Measurements from ENCODE around the gene SERPINB11.
A peak's percentile ranks its signal among the peaks of the same experiment; 100 is the strongest.
"Not testable (repeated sequence)": the region's sequence is repeated elsewhere in the genome, so short reads cannot be mapped to it uniquely, and the experiment has no call there.

The SERPINB11 gene

DNA sequence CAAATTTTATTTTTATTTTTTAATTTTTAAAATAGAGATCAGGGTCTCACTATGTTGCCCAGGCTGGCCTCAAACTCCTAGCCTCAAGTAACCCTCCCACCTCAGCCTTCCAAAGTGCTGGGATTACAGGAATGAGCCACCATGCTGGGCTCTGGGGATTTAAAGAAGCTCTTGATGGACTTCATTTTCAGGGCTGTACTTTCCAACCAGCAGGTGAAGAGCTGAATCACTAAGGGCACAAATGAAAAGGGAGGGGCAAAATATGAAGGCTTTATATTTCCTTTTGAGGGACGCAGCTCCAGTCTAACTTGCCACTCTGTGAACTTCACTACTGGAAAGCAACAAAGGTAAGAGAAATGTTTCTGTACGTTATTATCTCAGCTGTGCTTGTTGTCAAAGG, at the start of gene SERPINB11:
Gene SERPINB11, plus strand, starts transcription at position 301 of the 400 bp plus-strand sequence. CDS start 7,234 bp downstream, outside the sequence.
- no peak for DNase-seq

DNA sequence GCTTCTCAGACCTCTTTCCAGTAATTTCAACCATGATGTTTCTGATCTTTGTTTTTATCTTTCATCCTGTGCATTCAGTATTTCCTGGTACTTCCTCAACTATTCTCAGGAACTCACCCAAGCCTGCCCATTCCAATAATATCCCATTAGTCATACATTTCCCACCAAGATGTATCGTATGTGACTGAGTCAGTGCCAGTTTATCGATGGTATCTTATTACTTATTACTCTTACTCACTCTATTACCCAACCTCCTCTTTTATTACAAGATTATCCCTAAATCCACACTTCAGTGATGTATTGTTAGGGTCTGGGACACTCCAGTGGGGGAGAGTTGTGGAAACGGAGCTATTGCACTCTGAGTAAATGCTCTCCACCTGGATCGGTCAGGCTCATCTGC, 43.8 kb upstream of the SERPINB11 start:
- not testable (repeated sequence) for DNase-seq

GRCh38 chr18:63661750-63662149, 41.0 kb upstream of the SERPINB11 start, which contains the start of gene SERPINB3:
Gene SERPINB3 (minus strand): TSS chr18:63661893. CDS start chr18:63661216, 677 bp downstream.
- not testable (repeated sequence) for DNase-seq

DNA sequence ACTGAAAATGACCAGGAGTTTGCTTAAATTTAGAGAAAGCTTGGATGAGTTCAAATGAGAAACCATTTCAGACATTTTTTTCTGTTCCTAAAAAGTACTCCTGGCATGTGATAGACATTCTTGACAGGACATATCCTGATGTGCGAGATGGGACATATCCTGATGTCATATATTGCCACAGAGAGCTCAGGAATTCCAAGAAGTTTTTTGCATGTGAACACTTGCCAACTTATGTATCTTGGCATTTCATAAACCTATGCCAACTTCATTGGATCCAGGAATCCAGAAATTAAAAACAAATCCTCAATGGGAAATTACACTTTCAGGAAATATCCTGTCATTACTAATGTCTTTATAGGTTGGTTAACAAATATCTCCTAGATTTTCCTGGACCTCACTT, 38.2 kb upstream of the SERPINB11 start:
- DNase-seq, result no peak

- peak; percentile 33 to 85 (median 62) for DNase-seq
Measured at GRCh38 chr18:63676526-63677323, 26.0 kb upstream of the SERPINB11 start.

- DNase-seq, result peak in 1 of 3 experiments; percentile 51
Measured at GRCh38 chr18:63677500-63678225, 25.1 kb upstream of the SERPINB11 start.

- no peak for DNase-seq
Measured at GRCh38 chr18:63679820-63680606, 22.7 kb upstream of the SERPINB11 start.

DNA sequence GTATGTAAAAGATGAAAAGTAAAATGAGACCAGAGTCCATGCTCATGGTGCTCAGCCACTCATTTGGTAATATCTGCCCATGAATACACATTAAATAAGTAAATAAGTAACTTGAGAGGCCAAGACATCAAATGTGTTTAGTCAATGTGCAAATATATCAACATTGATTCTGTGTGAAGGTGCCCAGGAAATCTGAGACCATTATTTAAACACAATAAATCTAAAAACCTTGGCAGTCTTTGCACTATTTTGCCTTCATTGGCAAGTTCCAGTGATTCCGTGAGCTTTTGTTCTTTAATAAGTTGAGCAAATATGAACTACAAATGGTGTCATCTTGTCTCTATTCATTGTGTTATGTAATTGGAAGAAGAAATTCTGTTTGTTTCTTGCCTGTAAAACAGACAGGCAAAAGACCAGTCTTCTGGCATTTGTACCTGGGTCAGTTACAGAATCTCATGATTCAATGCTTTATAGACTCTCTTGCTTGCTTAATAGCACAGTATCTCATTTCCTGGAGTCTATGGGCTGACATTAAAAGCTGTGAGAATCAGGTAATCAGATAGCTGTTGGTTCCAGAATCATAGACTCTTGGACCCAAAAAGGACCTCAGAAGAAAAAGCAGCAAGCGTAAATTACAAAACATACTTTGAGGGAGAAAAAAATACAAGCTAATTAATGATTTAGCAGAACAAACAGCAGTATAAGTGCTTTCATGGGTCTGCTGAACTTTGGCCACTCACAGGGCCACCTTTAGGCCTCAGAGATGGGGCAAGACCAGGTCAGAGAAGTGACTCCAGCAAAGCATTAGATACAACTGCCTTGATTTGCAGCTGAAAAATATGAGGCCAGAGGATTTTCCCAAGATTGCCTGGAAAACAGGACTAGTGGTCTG, 21.1 kb upstream of the SERPINB11 start:
- peak in 2 of 3 experiments; percentile 29 to 73 for DNase-seq

DNA sequence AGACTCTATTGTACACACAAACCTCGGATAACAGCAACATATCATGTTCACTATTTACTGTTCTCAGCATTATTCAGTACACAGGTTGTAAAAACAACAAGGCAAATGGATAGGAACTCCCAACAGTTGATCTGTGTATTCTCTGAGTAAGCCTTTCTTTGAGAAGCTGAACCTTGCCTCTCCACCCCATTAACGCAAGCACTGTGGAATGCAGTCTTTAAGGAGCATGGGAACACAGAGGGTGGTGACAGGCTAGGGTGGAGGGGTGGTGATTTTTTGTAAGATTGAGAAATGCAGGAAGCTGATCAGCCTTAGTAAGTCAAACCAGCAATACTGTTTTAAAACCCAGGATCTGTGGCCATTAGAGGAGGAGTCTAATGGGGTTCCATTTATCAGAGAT, 19.6 kb upstream of the SERPINB11 start:
- DNase-seq, result no peak

DNA sequence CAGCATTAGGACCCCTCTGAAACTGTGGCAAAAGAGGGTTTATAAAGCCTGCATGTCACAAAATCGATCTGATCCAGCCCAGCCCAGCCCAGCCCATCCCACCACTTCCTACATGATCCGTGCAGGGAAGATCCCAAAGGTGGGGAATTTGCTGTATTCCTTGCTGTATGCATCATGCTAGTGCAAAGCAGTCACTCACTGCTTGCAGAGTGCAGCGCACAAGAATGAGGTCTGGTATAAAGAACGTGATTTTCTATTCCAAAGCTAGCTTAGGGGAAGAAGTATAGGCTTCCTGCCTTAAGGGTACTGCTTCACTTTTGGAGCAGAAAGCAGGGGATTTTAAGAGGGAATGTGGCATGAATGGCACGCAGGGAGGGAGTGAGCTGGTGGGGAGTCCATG, 18.9 kb upstream of the SERPINB11 start:
- no peak for DNase-seq

GRCh38 chr18:63684718-63685117, 18.0 kb upstream of the SERPINB11 start:
- DNase-seq, result no peak

DNA sequence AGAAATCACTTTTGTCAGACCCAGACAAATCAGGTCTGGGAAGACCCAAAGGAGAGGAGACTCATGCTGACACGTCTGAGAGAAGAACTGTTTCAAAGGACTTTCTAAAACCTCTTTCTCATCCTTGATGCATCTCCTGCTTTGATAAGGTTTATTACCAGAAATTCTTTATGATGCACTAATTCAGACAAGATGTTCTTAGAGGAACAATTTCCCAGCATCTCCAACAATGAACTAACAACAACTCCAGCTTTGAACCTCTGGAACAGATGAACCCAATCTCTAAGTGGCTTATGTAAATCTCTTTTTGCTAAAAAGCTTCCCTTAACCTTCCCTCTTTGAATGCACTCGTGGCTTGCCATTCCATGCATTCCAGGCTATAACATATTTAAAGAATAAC, 15.9 kb upstream of the SERPINB11 start:
- DNase-seq, result no peak

- DNase-seq, result no peak
Measured at GRCh38 chr18:63689064-63689463, 13.7 kb upstream of the SERPINB11 start.

DNA sequence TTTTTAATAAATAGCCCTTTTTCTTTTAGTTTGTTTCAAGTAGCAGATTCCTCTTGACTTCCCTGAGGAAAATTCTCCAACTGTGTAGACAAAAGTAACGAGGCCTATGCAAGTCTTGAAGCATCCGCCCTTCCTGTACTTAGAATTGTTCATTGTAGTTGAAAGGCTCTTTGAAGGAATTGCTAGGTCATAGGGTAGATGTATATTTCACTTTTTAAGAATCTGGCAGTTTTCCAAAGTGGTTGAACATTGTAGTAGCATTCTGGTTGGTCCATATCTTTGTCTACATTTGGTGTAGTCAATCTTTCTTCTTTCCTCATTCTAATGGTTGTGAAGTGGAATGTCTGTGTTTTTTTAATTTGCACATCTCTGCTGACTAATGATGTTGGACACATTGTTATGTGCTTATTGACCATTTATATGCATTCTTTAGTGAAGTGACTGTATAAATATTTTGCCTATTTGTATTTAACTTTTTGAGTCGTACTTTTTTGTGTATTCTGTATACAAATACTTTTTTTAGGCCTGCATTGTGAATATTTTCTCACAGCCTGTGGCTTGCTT, 5.6 kb upstream of the SERPINB11 start:
- DNase-seq, result no peak

GRCh38 chr18:63700501-63700900, 2.3 kb upstream of the SERPINB11 start:
- no peak for DNase-seq

GRCh38 chr18:63701952-63702351, 808 bp upstream of the SERPINB11 start:
- DNase-seq, result no peak

DNA sequence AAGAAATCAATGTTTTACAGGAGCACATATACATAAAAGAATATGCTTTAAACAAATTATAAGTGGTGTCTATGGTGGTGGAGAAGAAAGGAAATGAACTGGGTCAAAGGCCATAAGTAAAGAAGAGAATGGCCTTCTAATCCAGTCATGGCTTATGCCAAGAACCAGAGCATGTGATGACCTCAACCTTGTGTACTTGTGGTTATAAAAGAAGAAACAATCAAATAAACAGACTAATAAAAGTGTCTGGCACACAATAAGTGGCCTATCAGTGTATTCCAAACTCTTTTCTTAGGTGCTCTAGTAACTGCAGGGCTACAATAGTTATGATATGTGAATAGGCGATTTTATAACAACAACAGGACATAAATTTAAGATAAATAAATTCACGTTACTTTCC, 2.6 kb downstream of the SERPINB11 start:
- no peak for DNase-seq

GRCh38 chr18:63707816-63708215, 5.1 kb downstream of the SERPINB11 start:
- no peak for DNase-seq

GRCh38 chr18:63708650-63709049, 5.9 kb downstream of the SERPINB11 start:
- no peak for DNase-seq

- DNase-seq, result peak in 2 of 3 experiments; percentile 22 to 46
Measured at GRCh38 chr18:63725682-63726480, 23.1 kb downstream of the SERPINB11 start.

DNA sequence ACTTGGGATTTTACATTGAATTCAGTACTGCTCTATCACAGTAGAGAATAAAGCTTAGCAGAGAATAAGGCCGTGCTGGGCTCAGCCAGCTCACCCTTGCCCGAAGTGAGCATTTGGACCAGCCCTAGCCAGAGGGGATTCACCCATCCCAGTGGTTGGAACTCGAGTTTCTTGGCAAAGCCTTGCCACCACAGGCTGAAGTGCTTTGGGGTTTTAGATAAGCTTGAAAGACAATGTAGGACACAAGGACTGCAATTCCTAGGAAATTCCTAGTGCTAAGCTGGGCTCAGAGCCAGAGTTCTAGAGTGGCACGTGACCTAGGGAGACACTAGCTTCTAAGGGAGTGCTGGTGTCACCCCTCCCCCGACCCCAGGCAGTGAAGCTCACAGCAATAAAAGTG, 28.0 kb downstream of the SERPINB11 start:
- no peak for DNase-seq
